GM18951 (cell line): ENCODE data around the gene SULT1C3.

Source experiments
- POLR2A ChIP-seq: IDR thresholded peaks from 4 replicates; pipeline ENCODE4 v1.6.1; 2011; ENCODE audit warnings: mild to moderate bottlenecking; ENCODE audit not compliant: insufficient read length, insufficient read depth; ENCODE audit errors: extremely low read depth
- in situ Hi-C: fragments of 300-500 bp; cut with MboI; formaldehyde crosslinking; loops from one replicate; pipeline ENCODE4 v1.12.0; 2022; ENCODE audit warnings: low sequenced_read_pairs, mixed read lengths, inconsistent platforms; ENCODE audit not compliant: unreplicated experiment

Gene SULT1C3

DNA sequence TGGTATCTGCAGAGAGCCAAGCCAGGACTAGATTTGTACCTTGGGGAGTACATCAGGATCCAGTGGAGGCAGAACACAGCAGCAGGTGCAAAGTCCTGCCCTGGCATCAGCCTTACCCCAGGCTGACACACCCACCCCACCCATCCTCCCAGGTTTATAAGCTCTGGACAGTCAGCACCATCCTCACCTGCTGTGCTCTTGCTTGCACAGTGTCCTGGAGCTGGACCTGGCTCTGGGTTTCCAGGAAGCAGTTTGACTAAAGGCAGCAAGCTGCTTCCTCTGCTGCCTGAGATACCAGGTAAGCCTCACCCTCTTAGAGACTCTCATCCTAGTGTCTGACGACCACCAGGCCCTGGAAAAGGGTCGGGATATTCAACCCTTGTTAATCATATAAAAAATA is at the start of gene SULT1C3:
TSS of gene SULT1C3 (plus strand) at position 183 of the 400 bp plus-strand sequence. CDS start 7,227 bp downstream, outside the sequence.
- in situ Hi-C loops, result no loop called here
- no peak for TF ChIP-seq POLR2A

DNA sequence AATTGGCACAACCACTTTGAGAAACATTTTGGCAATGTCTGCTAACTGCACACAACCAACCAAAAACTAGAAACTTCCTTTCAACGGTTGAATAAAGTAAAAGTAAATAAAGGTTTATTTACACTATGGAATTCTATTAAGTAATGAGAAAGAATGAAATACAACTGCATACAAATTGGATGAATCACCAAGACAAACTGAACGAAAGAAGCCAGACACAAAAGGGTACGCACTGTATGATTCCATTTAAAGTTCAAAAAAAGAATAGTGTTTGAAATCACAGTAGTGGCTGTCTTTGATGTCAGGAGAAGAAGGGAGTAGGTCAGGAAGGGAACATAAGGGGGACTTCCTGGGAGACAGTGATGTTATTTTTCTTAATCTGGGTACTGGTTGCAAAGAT is 46.5 kb upstream of the SULT1C3 start:
- in situ Hi-C loops, result loop anchor here (25.0 kb wide), 1 partner anchor 256 kb away; no protein-coding TSS in a partner anchor

DNA sequence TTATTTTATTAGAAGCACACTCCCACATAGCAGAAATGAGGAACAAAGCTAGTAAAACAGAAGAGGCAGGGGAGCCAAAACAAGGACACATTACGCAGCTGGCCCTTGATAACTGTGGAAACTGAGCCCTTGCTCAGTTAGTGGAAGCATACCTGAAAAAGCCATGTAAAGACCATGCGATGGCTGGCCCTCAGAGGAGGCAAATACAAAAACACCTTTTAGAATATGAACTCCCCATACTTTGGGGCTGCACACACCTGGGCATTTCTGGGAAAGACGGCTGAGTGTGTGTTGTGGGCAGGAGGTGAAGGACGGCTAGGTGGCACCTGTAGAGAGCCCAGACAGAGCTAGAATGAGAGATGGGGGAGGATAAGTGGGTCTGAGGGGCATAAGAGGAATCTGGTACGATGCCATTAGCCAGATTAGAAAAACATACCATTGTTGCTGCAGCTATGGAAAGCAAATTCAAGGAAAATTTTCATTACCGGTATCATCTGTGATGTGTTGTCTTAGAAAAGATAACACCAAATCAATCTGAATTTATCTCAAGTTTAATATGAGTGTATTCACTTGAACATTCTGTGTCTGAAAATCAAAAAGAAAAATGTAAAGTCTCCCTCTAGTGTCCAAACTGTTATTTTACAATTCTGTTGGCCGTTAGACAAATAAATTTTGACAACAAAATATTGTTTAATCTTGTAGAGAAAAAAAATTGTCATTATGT is 45.2 kb upstream of the SULT1C3 start:
- in situ Hi-C loops, result loop anchor here (25.0 kb wide), 1 partner anchor 257 kb away; no protein-coding TSS in a partner anchor
- no peak for TF ChIP-seq POLR2A

More for the DNA sequence above, 46.5 kb upstream of the SULT1C3 start:
- TF ChIP-seq POLR2A, result no peak

DNA sequence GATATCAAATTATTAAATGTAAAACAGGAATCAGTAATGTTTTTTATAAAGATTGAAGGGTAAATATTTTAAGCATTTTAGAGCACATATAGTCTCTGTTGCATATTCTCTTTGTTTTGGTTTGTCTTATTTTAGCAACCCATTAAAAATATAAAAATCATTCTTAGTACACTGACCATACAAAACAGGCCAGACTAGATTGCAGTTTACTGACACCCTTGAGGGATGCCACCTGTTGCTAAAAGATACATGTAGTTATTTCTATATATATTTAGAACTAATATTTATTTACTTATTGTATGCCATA is 44.7 kb upstream of the SULT1C3 start:
- in situ Hi-C loops, result loop anchor here (25.0 kb wide), 1 partner anchor 258 kb away; no protein-coding TSS in a partner anchor
- no peak for TF ChIP-seq POLR2A

DNA sequence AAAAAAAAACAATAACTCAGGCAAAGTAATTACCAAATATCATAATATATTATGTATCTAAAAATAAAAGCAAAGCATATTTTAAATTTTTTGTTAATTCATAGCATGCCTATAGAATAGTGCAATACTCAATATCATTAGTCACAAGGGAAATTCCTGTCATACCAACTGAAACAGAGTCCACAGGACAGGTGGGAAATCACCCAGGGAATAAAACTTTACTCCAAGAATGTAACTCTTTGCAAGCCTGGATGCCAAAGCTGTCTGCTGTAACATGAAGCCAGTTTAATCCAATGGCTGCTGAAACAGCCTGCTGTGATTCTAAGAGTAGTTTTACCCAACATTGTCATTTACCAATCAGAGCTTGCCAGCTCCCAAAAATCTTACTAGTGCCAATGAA is 40.0 kb upstream of the SULT1C3 start:
- in situ Hi-C loops, result loop anchor here (25.0 kb wide), 1 partner anchor 262 kb away; no protein-coding TSS in a partner anchor
- no peak for TF ChIP-seq POLR2A

DNA sequence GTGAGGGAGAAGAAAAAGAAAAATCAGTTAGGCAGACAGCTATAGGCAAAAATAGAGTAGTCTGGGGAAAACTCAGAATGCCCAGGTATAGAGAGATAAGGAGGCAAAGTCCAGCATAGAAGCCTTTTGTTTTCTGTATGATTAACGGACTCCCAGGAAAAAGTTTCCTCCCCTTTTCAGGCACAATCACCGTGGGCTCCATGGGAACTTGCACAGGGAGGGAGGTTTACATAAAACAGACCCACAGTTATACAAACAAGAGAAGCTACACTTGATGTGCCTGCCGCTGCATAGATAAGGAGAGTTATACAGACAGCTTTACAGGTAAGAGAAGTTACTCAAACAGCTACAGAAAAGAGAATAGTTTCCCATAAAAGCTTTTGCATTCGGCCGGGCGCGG is 39.2 kb upstream of the SULT1C3 start:
- in situ Hi-C loops, result no loop called here
- no peak for TF ChIP-seq POLR2A

DNA sequence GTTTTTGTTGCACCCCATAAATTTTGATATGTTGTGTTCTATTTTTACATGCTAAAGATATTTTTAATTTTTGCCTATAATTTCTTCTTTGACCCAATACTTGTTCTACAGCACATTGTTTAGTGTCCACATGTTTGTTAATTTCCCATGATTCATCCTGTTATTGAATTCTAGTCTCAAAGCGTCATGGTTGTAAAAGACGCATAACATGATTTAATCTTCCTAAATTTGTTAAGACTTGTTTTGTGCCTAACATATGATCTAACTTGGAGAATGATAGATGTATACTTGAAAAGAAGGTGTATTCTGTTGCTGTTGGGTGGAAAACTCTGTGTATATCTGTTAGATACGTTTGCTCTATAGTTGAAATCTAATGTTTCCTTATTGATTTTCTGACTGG is 27.1 kb upstream of the SULT1C3 start:
- in situ Hi-C loops, result no loop called here
- no peak for TF ChIP-seq POLR2A

DNA sequence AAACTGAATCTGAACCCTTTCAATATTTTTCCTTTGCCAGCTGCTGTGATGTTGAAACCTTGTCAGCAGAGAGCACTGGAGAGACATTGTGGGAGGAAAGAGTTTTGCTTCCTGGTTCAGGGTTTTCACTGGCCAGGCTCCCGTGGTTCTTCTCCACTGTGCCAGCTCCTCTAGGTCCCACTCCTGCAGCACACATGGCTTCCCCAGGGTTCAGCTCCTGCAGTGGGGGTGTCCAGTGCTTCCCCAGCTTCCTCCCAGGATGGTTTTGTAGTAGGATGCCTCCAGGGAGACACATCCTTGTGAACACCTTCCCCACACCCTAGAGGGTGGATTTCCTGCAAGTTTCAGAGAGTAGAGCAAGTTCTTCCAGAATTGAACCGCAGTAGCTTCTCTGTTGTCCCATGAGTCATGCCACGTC is 24.0 kb upstream of the SULT1C3 start:
- no peak for TF ChIP-seq POLR2A
- in situ Hi-C loops, result no loop called here

DNA sequence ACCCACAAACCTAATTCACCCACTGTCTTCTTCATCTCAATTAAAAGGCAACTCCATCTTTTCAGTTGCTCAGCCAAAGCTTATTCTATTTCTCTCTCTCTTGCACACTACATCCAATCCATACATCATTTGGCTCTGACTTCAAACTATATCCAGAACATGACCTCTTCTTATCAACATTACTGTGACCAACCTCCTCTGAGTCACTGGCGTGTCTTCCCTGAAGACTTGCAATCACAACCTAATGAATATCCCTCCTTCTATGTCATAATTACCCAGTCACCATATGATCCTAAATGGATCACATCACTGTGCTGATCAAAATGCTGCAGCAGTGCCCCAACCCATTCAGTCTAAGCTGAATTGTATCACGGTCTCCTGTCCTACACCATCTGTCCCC is 22.6 kb upstream of the SULT1C3 start:
- TF ChIP-seq POLR2A, result no peak
- in situ Hi-C loops, result no loop called here

DNA sequence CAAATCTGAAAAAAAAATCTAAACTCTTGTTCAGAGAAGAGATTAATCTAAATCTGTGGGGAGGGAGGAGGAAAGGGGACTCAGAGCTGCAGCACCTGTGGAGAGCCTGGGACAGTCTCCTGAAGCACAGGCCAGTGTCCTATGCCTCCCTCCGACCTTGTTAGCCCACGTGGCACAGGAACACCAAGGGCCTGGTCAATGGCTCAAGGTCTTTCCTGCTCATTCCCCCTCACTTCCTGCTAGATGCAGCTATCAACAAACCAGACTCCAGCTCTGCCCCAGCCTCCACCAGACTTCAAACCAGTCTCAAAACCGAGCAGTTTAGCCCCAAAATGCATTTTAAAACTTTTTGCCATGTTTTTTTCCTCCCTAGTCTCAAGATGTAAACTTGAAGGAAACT is 20.1 kb upstream of the SULT1C3 start:
- in situ Hi-C loops, result no loop called here
- TF ChIP-seq POLR2A, result no peak

DNA sequence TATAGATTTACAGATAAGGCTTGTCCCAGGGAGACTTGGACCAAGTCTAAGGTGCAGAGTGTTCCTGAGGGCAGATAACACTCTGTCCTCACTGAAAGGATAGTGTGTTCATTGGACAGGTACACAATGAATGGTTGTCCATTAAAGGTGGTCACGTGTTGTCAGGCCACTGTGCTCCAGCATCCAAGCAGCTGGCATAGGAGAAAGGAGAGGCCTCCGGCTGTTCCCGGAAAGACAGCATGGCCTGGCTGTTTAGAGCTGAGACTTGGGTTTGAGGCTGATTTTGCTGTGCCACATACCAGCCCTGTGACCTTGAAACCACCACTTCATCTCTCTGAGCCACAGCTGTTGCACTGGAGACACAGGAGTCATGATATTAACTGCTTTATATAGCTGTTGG is 19.6 kb upstream of the SULT1C3 start:
- in situ Hi-C loops, result no loop called here
- no peak for TF ChIP-seq POLR2A

DNA sequence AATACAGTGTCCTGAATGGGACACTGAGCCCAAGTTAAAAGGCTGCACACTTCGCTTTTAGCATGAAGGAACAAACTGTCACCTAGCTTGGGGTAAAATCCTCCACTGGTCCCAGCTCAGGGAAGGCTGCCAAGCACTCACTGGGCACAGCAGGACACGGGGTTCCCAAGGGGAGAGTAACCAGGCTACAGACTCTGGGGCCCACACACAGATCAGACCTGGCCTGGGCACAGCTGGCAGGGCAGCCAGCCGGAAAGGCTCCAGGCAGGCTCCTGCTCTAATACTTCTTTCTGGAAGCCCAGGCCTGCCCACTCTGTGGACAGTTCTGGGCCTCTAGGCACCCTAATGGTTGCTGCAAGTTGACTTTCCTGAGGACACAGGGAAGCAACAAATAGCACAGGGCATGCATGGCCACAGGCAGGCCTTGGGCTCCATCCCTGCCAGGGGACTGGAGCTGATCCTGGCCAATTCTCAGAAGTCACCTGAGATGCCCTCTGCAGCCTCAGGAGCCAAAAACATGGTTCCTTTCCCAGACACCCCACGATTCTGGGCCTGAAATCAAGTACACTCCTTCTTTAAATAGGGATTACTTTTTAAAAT is 18.7 kb upstream of the SULT1C3 start:
- no peak for TF ChIP-seq POLR2A
- in situ Hi-C loops, result no loop called here

DNA sequence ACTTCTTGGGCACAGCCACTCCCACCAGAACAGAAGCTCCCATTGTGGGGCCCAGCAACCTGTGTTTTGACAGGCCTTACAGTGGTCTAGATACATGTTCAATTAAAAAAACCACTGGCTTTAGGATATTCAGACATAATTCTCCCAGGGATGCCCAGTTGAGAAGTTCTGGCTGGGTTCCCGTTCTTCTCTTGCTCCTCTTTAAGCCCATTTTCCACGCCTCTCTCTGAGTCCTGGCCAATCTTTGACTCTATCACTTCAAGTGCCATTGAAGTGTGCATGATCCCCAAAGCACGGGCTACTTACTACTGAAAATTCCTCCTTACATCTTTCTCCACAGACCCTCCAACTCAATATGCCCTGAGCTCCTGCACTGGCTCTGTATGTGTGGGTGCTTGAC is 17.5 kb upstream of the SULT1C3 start:
- in situ Hi-C loops, result no loop called here
- no peak for TF ChIP-seq POLR2A

DNA sequence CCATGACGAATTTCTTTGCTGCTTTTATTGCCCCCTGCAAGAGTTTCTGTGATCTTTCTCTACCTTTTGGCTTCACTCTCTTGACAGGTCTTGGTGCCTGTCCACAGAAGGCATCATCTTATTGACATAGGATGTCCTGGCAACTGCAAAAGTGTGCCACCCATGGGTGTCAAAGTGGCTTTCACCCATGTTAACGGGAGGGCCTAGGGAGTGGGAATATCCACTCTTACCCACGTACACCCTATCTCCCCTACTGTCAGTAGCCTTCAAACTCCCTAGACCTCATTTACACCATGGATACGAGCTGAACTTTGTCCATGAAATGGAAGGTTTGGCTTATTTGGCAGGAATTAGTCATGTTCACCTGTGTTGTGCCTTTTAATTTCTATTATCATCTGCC is 16.2 kb upstream of the SULT1C3 start:
- in situ Hi-C loops, result no loop called here
- TF ChIP-seq POLR2A, result no peak
